Choroid plexus epithelial cell (primary cell): ENCODE data around the gene GPR183.

ENCODE experiments used
- DNase-seq: peaks from one replicate; pipeline ENCODE4 v3.0.0-alpha.2; 2010; ENCODE audit warnings: low read depth
- H3K4me3 ChIP-seq: 2 replicates; pipeline ENCODE4 v1.5.1; 2011; ENCODE audit warnings: low read depth, mild to moderate bottlenecking, control low read depth, low read length, moderate library complexity
- CTCF ChIP-seq: conservative IDR thresholded peaks from 2 replicates; pipeline ENCODE4 v1.5.1; 2011; ENCODE audit warnings: low read depth, mild to moderate bottlenecking, control low read depth, inconsistent platforms, low read length, moderate library complexity

The GPR183 gene

GRCh38 chr13:99321709-99322108 is 14.5 kb upstream of the GPR183 start:
- DNase-seq = no peak
- H3K4me3 ChIP-seq = no peak overlapping the region
- TF ChIP-seq CTCF = no peak

- no peak for TF ChIP-seq CTCF
- no peak overlapping the region for H3K4me3 ChIP-seq
- peak; percentile 93 for DNase-seq
Measured at GRCh38 chr13:99320693-99321481, 13.7 kb upstream of the GPR183 start.

GRCh38 chr13:99316657-99317256 is 9.6 kb upstream of the GPR183 start:
- DNase-seq = peak; percentile 90
- TF ChIP-seq CTCF = no peak
- no peak overlapping the region for H3K4me3 ChIP-seq

GRCh38 chr13:99316224-99316623 is 9.0 kb upstream of the GPR183 start:
- H3K4me3 ChIP-seq = no peak overlapping the region
- TF ChIP-seq CTCF = no peak
- no peak for DNase-seq

- DNase-seq = no peak
- TF ChIP-seq CTCF = no peak
- H3K4me3 ChIP-seq = no peak overlapping the region
Measured at GRCh38 chr13:99315186-99315585, 8.0 kb upstream of the GPR183 start.

GRCh38 chr13:99314640-99315176 is 7.5 kb upstream of the GPR183 start:
- peak; percentile 83 for DNase-seq
- no peak for TF ChIP-seq CTCF
- H3K4me3 ChIP-seq = no peak overlapping the region
